HG03342 (cell line): ENCODE measurements around the gene MYRIP.
"Not testable (repeated sequence)": the region's sequence is repeated elsewhere in the genome, so short reads cannot be mapped to it uniquely, and the experiment has no call there.

Experiments
- ATAC-seq: cut with Tn5 transposase; IDR thresholded peaks from one replicate; pipeline ENCODE4 v1.9.1; 2021; ENCODE audit warnings: mild to moderate bottlenecking, moderate library complexity; ENCODE audit not compliant: unreplicated experiment

Gene MYRIP

GRCh38 chr3:39809181-39809994, at the start of gene MYRIP:
Gene MYRIP, plus strand, starts transcription at chr3:39809609. Its CDS starts 91,208 bp downstream, at chr3:39900817.
- peak; percentile 71 for ATAC-seq

GRCh38 chr3:39760325-39760724, 49.1 kb upstream of the MYRIP start:
- ATAC-seq = no peak

- ATAC-seq = no peak
Measured at GRCh38 chr3:39762537-39763070, 46.8 kb upstream of the MYRIP start.

- ATAC-seq = no peak
Measured at GRCh38 chr3:39763390-39763789, 46.0 kb upstream of the MYRIP start.

- ATAC-seq = no peak
Measured at GRCh38 chr3:39765575-39765974, 43.8 kb upstream of the MYRIP start.

- no peak for ATAC-seq
Measured at GRCh38 chr3:39766433-39766832, 43.0 kb upstream of the MYRIP start.

- ATAC-seq = not testable (repeated sequence)
Measured at GRCh38 chr3:39766909-39767308, 42.5 kb upstream of the MYRIP start.

GRCh38 chr3:39778168-39778567, 31.2 kb upstream of the MYRIP start:
- ATAC-seq = not testable (repeated sequence)

GRCh38 chr3:39779511-39780230, 29.7 kb upstream of the MYRIP start:
- no peak for ATAC-seq

GRCh38 chr3:39780352-39780751, 29.1 kb upstream of the MYRIP start:
- no peak for ATAC-seq

GRCh38 chr3:39781025-39781424, 28.4 kb upstream of the MYRIP start:
- no peak for ATAC-seq

- ATAC-seq = no peak
Measured at GRCh38 chr3:39781632-39782031, 27.8 kb upstream of the MYRIP start.

- ATAC-seq = no peak
Measured at GRCh38 chr3:39783680-39784079, 25.7 kb upstream of the MYRIP start.

GRCh38 chr3:39784922-39785321, 24.5 kb upstream of the MYRIP start:
- no peak for ATAC-seq

- no peak for ATAC-seq
Measured at GRCh38 chr3:39788128-39788883, 21.1 kb upstream of the MYRIP start.

- no peak for ATAC-seq
Measured at GRCh38 chr3:39791603-39792002, 17.8 kb upstream of the MYRIP start.

- ATAC-seq = no peak
Measured at GRCh38 chr3:39794880-39795279, 14.5 kb upstream of the MYRIP start.

- ATAC-seq = no peak
Measured at GRCh38 chr3:39801216-39801615, 8.2 kb upstream of the MYRIP start.

- ATAC-seq = not testable (repeated sequence)
Measured at GRCh38 chr3:39802486-39802885, 6.9 kb upstream of the MYRIP start.

GRCh38 chr3:39803956-39804355, 5.5 kb upstream of the MYRIP start:
- ATAC-seq = no peak

GRCh38 chr3:39804951-39805350, 4.5 kb upstream of the MYRIP start:
- ATAC-seq = no peak
